B cell (primary cell): ENCODE results near the gene TINAGL1. TPM values are rescaled to one million over a fixed set of nuclear protein-coding genes. Genes with fewer than 3 reads are reported as not detected.
A peak's percentile ranks its signal among the peaks of the same experiment; 100 is the strongest.
"Not testable (repeated sequence)": the region's sequence is repeated elsewhere in the genome, so short reads cannot be mapped to it uniquely, and the experiment has no call there.

Experiments
- ATAC-seq: fragments of 200-7000 bp; cut with Tn5 transposase; one replicate; pipeline ENCODE4 v1.10.0; 2021; ENCODE audit warnings: low read depth, mild to moderate bottlenecking, moderate number of reproducible peaks, moderate library complexity
- CTCF ChIA-PET: fragments of 350-600 bp; sonication (Branson Sonifier 250); formaldehyde crosslinking; loops from one replicate; lab custom pipeline; 2021; ENCODE audit warnings: antibody characterized with exemption, inconsistent platforms; lab: Charles Lee
- POLR2A ChIA-PET: fragments of 350-600 bp; sonication (Branson Sonifier 250); formaldehyde crosslinking; loops from one replicate; lab custom pipeline; 2021; ENCODE audit warnings: antibody characterized with exemption; lab: Charles Lee
- DNase-seq: peaks from one replicate; pipeline ENCODE4 v3.0.0; 2013
- H2AFZ ChIP-seq: 2 replicates; pipeline ENCODE4 v1.6.1; 2012; ENCODE audit warnings: mild to moderate bottlenecking, low read depth, low read length; ENCODE audit not compliant: insufficient read depth, poor library complexity, severe bottlenecking
- H3K27ac ChIP-seq, 2 donors: 1 replicate in 1 of 2; 2 replicates in 1 of 2; pipeline ENCODE4 v1.5.1; 2012 to 2013; ENCODE audit warnings: low read length in 2 of 2, mild to moderate bottlenecking in 2 of 2, moderate library complexity in 1 of 2
- H3K27me3 ChIP-seq, 4 experiments: fragments of 200-600 bp in 1 of 4; sonication (generic) in 1 of 4; replicated peaks in 1 of 4; 1 replicate in 2 of 4; 2 replicates in 2 of 4; pipeline versions ENCODE4 v1.6.1 to v1.7.0; 2013 to 2016; ENCODE audit warnings: low read length in 3 of 4, mild to moderate bottlenecking in 2 of 4, mixed read lengths in 1 of 4, moderate library complexity in 1 of 4; ENCODE audit not compliant: insufficient read depth in 4 of 4, control insufficient read depth in 3 of 4; ENCODE audit errors: control extremely low read depth in 1 of 4
- H3K36me3 ChIP-seq, 2 experiments: replicated peaks in 1 of 2; 1 replicate in 1 of 2; 2 replicates in 1 of 2; pipeline versions ENCODE4 v1.6.1 to v1.7.1; 2013; ENCODE audit warnings: low read length in 1 of 2; ENCODE audit not compliant: insufficient read depth in 2 of 2, control insufficient read depth in 1 of 2; ENCODE audit errors: control extremely low read depth in 1 of 2, extremely low read depth in 1 of 2
- H3K4me1 ChIP-seq, 2 donors: fragments of 200-600 bp in 1 of 2; sonication (generic) in 1 of 2; 1 replicate in 1 of 2; 2 replicates in 1 of 2; pipeline versions ENCODE4 v1.5.1 to v1.6.1; 2013 to 2017; ENCODE audit warnings: low read length in 2 of 2; ENCODE audit not compliant: control insufficient read depth in 2 of 2, insufficient read depth in 2 of 2
- H3K4me2 ChIP-seq: replicated peaks from 2 replicates; pipeline ENCODE3; 2012; ENCODE audit warnings: mild to moderate bottlenecking, low read depth, low read length; ENCODE audit not compliant: poor library complexity, severe bottlenecking
- H3K4me3 ChIP-seq, 5 experiments: fragments of 200-600 bp in 1 of 5; sonication (generic) in 1 of 5; 1 replicate in 3 of 5; 2 replicates in 2 of 5; pipeline versions ENCODE4 v1.5.1 to v1.7.0; 2011 to 2016; ENCODE audit warnings: low read length in 4 of 5, mild to moderate bottlenecking in 4 of 5, low read depth in 2 of 5, control low read depth in 1 of 5, moderate library complexity in 1 of 5; ENCODE audit not compliant: insufficient read depth in 1 of 5; ENCODE audit errors: control extremely low read depth in 1 of 5, extremely low read depth in 1 of 5
- H3K79me2 ChIP-seq: fragments of 200-600 bp; sonication (generic); one replicate; pipeline ENCODE4 v1.6.0; 2016; ENCODE audit warnings: low read length; ENCODE audit not compliant: control insufficient read depth, insufficient read depth
- H3K9ac ChIP-seq: fragments of 200-600 bp; sonication (generic); 2 replicates; pipeline ENCODE4 v1.6.1; 2017; ENCODE audit warnings: mild to moderate bottlenecking, low read length, moderate library complexity
- H3K9me3 ChIP-seq, 3 donors: one replicate each; pipeline versions ENCODE4 v1.6.1 to v1.7.1; 2013; ENCODE audit warnings: low read length in 2 of 3; ENCODE audit not compliant: control insufficient read depth in 2 of 3, insufficient read depth in 1 of 3; ENCODE audit errors: control extremely low read depth in 1 of 3
- H4K20me1 ChIP-seq: 2 replicates; pipeline ENCODE4 v1.6.0; 2012; ENCODE audit warnings: mild to moderate bottlenecking, low read length; ENCODE audit not compliant: insufficient read depth, control insufficient read depth, poor library complexity, severe bottlenecking
- H3K27ac Mint-ChIP-seq: one replicate; pipeline ENCODE4 v1.8.0; 2021; ENCODE audit warnings: mixed read lengths
- H3K27me3 Mint-ChIP-seq: one replicate; pipeline ENCODE4 v1.8.0; 2021; ENCODE audit warnings: mixed read lengths
- H3K4me1 Mint-ChIP-seq: one replicate; pipeline ENCODE4 v1.8.0; 2021; ENCODE audit warnings: mixed read lengths
- H3K4me3 Mint-ChIP-seq: one replicate; pipeline ENCODE4 v1.8.0; 2021; ENCODE audit warnings: mixed read lengths
- H3K9me3 Mint-ChIP-seq: one replicate; pipeline ENCODE4 v1.8.0; 2022; ENCODE audit warnings: mixed read lengths; ENCODE audit not compliant: insufficient read depth
- CTCF ChIP-seq: fragments of 200-600 bp; IDR thresholded peaks from one replicate; pipeline ENCODE4 v1.8.0; 2022; ENCODE audit warnings: antibody characterized with exemption, mild to moderate bottlenecking
- EZH2 ChIP-seq: IDR thresholded peaks from 2 replicates; pipeline ENCODE4 v1.6.1; 2012; ENCODE audit warnings: borderline replicate concordance, low read depth, mild to moderate bottlenecking, moderate library complexity, low read length; ENCODE audit not compliant: insufficient read depth, poor library complexity, severe bottlenecking
- WGBS: methylation state at CpG from one replicate; pipeline ENCODE4 v1.1.5; 2013; ENCODE audit warnings: missing lambda C conversion rate; ENCODE audit not compliant: insufficient coverage; 5-methylcytosine and 5-hydroxymethylcytosine counted together
- intact Hi-C: fragments of 100-400 bp; cut with micrococcal nuclease; formaldehyde crosslinking; loops from one replicate; pipeline ENCODE4 v1.10.0; 2022
- polyA plus RNA-seq: library from polyadenylated mRNA; depleted of rRNA; stranded (reverse); fragments of >200 nt; gene quantifications from 2 replicates; pipeline ENCODE4 v1.2.3, GENCODE V29; 2012
- total RNA-seq, 2 donors: library from RNA; stranded (reverse); fragments of 120-200 nt in 1 of 2; gene quantifications; 1 replicate in 1 of 2; 2 replicates in 1 of 2; pipeline versions ENCODE4 v1.2.3 to v1.2.4, GENCODE V29; 2013 to 2022

TINAGL1 gene
- total and polyA plus RNA-seq, 2 donors (not counting 1 experiment from before 2014, with no cell fraction given): not detected

GRCh38 chr1:31586376-31587327, 10.3 kb downstream of the TINAGL1 start:
- peaks cover 11% of the 10 kb centered on the region for H3K4me1 Mint-ChIP-seq
- H3K27ac Mint-ChIP-seq: no peak overlapping the region
- H4K20me1 ChIP-seq: no peaks in the 10 kb centered on the region
- no peak overlapping the region for H3K9ac ChIP-seq
- H3K4me3 Mint-ChIP-seq: no peak overlapping the region
- H3K79me2 ChIP-seq: no peaks in the 10 kb centered on the region
- no peaks in the 10 kb centered on the region for H3K9me3 Mint-ChIP-seq
- no peaks in the 10 kb centered on the region for H3K36me3 ChIP-seq
- peaks cover 28% of the 10 kb centered on the region for H3K27me3 Mint-ChIP-seq
- TF ChIP-seq EZH2 (no peak), CTCF (no peak)
- H3K27ac ChIP-seq: no peak overlapping the region
- 58% methylated on average over 40 of the region's 47 CpGs for WGBS
- intact Hi-C loops: no loop called here
- H3K4me1 ChIP-seq: peaks cover 0 to 4% of the 10 kb centered on the region in 2 donors
- ChIA-PET CTCF (interaction anchor here (0.6 kb wide), 1 partner anchor 819 kb away, joined by 4 read pairs; no protein-coding TSS in a partner anchor), POLR2A (no interaction called here)
- no peak for DNase-seq
- no peaks in the 10 kb centered on the region for H3K9me3 ChIP-seq
- no peak overlapping the region for H3K4me3 ChIP-seq
- H3K4me2 ChIP-seq: peak overlapping the region; percentile 8
- peaks cover 0 to 19% (median 1%) of the 10 kb centered on the region in 4 experiments for H3K27me3 ChIP-seq
- H2AFZ ChIP-seq: peak overlapping the region; percentile 16
- ATAC-seq: no peak

GRCh38 chr1:31587328-31587699, 11.0 kb downstream of the TINAGL1 start:
- H3K4me1 ChIP-seq, H2AFZ ChIP-seq, DNase-seq, H3K4me3 ChIP-seq, H3K27ac ChIP-seq, ATAC-seq, H3K4me2 ChIP-seq, H3K4me3 Mint-ChIP-seq, intact Hi-C loops, H4K20me1 ChIP-seq, POLR2A ChIA-PET, H3K36me3 ChIP-seq, H3K27ac Mint-ChIP-seq, H3K9ac ChIP-seq, H3K9me3 Mint-ChIP-seq, H3K9me3 ChIP-seq, H3K79me2 ChIP-seq: not testable (repeated sequence)
- Mint-ChIP-seq H3K4me1 (peaks cover 11% of the 10 kb centered on the region), H3K27me3 (peaks cover 35% of the 10 kb centered on the region)
- CTCF ChIA-PET: interaction anchor here (0.6 to 1.2 kb wide), 6 partner anchors 10 to 818 kb away, joined by 3 to 5 read pairs (median 3); no protein-coding TSS in a partner anchor
- H3K27me3 ChIP-seq: peaks cover 0 to 23% (median 1%) of the 10 kb centered on the region in 4 experiments
- no CpG with 5 or more reads among the region's 5 CpGs for WGBS
